Stimulated activated CD4-positive, alpha-beta T cell treated with anti-CD3 and anti-CD28 coated beads, TNF-alpha, amount 100 ng/mL, for 4 hours (primary cell): ENCODE data around the gene CCDC86.
A peak's percentile ranks its signal among the peaks of the same experiment; 100 is the strongest.
"Not testable (repeated sequence)": the region's sequence is repeated elsewhere in the genome, so short reads cannot be mapped to it uniquely, and the experiment has no call there.

Source experiments
- DNase-seq, 3 experiments: peaks; one replicate each; pipeline ENCODE4 v3.0.0-alpha.2; 2020; ENCODE audit warnings: low read depth in 3 of 3

Gene CCDC86, protein sequence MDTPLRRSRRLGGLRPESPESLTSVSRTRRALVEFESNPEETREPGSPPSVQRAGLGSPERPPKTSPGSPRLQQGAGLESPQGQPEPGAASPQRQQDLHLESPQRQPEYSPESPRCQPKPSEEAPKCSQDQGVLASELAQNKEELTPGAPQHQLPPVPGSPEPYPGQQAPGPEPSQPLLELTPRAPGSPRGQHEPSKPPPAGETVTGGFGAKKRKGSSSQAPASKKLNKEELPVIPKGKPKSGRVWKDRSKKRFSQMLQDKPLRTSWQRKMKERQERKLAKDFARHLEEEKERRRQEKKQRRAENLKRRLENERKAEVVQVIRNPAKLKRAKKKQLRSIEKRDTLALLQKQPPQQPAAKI

DNA sequence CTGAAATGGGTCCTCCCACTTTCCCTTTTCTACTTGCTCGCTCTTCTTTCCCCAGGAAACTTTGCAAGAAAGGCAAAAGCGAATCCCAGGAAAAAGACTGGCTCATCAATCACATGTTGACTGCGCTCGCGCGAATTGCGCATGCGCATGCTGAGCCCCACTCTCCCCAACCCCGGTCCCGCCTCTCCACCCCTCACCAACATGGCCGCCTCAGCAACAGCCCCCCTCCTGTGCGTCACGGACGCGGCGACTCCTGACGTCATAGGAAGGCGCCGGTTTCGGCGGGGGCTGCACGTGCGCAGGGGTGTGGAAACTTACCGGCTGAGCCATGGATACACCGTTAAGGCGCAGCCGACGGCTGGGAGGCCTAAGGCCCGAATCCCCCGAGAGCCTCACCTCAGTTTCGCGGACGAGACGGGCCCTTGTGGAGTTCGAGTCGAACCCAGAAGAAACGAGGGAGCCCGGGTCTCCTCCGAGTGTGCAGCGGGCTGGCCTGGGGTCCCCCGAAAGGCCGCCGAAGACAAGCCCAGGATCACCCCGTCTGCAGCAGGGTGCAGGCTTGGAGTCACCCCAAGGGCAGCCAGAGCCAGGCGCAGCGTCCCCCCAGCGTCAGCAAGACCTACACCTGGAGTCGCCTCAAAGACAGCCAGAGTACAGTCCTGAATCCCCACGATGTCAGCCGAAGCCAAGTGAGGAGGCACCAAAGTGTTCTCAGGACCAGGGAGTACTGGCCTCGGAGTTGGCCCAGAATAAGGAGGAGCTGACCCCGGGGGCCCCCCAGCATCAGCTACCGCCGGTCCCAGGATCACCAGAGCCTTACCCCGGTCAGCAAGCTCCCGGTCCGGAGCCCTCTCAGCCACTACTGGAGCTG lies at the start of gene CCDC86:
CCDC86 (plus strand) TSS at position 317 of the 871 bp plus-strand sequence; CDS start at position 329, 12 bp downstream.
- DNase-seq, result peak; percentile 97 to 99 (median 99)

GRCh38 chr11:60792521-60792920 lies 49.4 kb upstream of the CCDC86 start:
- DNase-seq, result no peak

GRCh38 chr11:60795291-60795690 lies 46.6 kb upstream of the CCDC86 start:
- no peak for DNase-seq

GRCh38 chr11:60797846-60798630 lies 43.9 kb upstream of the CCDC86 start:
- DNase-seq, result no peak

DNA sequence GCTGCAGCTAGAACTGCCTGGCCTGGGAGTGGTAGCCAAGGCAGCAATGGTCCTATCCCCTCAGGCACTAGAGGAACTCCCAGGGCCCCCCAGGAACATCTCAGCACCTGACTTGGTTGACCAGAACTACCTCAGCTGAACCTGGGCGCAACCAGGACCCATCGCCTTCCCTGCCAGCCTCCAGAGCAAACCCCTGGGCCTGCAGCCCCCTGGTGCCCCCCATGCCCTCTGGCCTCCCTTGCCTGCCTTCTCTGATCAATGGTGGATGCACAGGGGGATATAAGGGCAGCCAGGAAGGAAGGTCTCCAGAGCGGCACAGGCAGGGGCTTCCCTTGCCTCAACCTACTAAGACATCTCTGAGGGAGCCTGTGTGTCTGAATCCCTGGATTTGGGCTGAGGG lies 43.3 kb upstream of the CCDC86 start:
- DNase-seq, result no peak

- no peak for DNase-seq
Observed at GRCh38 chr11:60801194-60801593, 40.7 kb upstream of the CCDC86 start.

DNA sequence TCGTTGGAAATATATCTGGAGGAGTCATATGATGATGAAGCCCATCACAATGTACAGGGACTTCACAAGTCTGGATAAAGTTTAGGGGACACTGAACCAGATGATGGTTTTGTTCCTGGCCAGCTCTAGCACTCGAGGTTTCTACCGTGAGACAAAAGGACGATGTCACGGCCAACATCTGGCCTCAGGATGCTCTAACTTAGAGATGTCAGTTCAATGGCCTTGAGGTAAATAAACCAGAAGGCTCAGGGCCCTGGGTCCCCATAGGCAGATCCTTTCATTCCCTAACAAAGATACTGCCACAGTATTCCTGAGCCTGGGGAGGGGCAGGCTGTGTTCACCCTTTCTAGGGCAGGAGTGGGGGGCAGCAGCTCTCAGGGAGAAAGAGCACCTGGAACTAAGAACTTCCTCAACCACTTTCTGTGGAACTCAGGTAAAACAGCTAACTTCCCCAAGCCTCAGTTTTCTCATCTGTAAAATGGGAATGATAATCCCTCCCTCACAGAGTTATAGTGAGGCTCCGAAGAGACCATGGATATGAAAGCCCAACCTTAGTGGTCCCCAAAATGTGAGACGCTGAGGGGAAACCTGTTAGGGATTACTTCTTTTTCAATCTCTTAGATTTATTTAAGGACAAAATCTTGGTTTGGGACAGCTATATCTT lies 38.5 kb upstream of the CCDC86 start:
- no peak for DNase-seq

DNA sequence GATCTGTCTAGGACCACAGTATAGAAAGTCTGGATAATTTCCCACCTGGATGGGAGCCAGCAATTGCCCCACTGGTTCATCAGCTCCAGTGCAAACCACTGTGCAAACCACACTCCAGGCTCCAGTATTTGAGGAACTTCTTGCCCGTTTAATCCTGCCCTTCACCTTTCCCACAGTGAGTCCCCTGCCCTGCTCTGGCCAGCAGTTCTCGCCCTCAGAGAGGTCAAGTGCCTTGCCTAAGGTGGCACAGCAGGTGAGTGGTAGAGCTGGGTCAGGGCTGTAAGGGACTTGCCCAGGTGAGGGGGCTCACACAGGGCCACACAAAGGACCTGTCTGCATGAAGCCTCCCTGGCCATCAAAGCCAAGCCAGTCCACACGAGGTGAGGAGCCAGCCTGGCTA lies 32.7 kb upstream of the CCDC86 start:
- no peak for DNase-seq

DNA sequence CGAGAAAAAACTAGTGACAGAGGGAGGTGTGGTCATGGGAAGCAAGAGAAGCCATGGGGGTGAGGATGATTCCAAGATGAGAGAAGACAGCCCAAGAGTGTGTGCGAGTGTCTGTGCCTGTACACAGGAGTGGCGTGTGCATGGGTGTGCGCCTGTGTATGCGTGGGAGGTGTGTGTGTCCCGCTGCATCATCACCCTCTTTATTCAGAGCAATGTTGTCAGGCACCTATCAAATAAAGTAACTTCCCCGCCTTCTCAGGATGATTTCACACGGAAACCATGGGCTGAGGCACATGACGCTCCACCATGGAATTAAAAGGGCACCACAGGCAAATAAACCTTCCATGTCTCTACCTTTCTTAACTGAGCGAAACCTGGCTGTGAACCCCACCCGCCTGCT lies 32.2 kb upstream of the CCDC86 start:
- no peak for DNase-seq

- no peak for DNase-seq
Observed at GRCh38 chr11:60810151-60810550, 31.8 kb upstream of the CCDC86 start.

DNA sequence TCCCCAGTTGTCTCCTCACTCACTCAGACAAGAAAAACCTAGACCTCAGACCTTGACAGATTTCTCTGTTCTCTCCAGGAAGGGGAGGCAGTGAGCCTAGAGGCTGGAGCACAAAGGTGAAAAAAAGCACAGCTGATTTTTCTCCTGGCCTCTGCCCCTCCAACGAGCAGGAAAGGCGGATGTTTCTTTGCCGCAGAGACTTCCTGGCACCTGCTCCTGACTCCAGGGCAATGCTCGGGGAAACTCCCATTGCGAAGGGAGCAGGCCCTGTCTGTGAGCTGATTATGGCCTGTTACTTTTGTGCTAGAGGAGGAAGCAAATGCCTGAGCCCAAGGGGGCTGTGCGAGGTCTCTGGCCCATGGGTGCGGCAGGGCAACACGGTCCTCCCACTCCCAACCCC lies 31.3 kb upstream of the CCDC86 start:
- DNase-seq, result no peak

GRCh38 chr11:60813324-60813723 lies 28.6 kb upstream of the CCDC86 start:
- DNase-seq, result no peak

- no peak for DNase-seq
Observed at GRCh38 chr11:60814112-60814511, 27.8 kb upstream of the CCDC86 start.

- no peak for DNase-seq
Observed at GRCh38 chr11:60816590-60817157, 25.2 kb upstream of the CCDC86 start.

- DNase-seq, result no peak
Observed at GRCh38 chr11:60818057-60818456, 23.9 kb upstream of the CCDC86 start.

DNA sequence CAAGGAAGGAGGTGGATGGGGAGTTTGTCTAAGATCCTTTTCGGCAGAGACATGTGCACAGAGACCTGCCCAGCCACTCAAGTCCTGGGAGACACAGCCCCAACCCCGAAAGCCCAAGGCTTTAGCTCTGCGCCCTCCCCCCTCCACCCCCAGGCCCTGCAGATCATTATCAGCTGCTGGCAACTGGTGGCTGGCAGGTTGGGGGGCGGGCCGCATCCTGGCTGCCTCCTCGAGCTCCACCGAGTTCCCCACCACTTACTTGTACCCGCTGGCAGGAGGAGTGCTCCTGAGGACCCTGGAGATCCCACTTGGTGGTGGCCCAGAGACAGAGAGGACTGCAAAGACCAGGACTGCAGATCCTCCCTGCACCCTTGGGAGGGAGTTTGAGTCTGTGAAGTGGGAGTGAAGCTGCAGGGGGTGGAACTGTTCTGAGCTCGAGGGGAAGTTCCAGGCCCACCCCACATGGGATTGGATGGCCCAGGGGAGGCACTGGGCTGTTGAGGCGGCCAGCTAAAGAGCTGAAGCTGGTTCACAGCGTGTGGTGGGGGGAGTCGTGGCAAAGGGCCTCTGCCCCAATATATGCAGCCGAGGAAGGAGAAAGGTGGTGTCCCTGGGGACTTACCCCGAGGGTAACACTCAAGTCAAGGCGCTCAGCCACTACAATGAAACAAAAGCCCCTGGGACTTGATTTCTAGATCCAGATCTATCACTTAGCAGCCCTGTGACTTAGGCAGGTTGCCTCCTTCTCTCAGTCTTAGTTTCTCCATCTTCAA lies 19.9 kb upstream of the CCDC86 start:
- no peak for DNase-seq

- not testable (repeated sequence) for DNase-seq
Observed at GRCh38 chr11:60823745-60824306, 18.1 kb upstream of the CCDC86 start.

DNA sequence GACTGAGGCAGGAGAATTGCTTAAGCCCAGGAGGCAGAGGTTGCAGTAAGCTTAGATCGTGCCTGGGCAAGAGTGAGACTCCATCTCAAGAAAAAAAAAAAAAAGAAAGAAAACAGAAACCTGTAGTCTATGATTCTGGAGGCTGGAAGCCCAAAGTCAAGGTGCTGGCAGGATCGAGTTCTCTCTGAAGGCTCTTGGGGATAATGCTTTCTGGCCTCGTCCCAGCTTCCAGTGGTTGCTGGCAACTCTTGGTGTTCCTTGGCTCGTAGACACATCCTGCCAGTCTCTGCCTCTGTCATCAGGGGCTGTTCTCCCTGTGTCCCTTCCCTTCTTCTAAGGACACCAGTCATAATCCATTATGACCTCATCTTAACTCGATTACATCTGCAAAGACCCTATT lies 16.8 kb upstream of the CCDC86 start:
- no peak for DNase-seq

DNA sequence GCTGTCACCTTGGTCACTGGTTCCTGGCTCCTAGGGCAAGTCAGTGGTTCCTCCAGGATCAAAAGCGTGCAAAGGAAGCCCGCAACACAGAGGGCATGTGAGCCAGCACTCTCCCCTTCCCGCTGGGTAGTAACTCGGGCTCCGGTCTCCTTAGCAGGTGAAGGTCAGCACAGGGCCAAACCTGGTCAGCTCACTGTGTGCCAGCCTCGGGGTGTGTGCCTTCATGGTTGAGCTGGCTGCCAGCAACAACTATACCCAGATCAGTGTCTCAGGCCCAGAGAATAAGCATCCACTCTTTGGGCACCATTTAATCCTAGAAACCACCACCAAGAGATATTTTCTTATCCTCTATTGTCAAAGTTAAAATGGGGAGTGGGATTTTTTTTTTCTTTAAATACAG lies 16.1 kb upstream of the CCDC86 start:
- DNase-seq, result no peak

DNA sequence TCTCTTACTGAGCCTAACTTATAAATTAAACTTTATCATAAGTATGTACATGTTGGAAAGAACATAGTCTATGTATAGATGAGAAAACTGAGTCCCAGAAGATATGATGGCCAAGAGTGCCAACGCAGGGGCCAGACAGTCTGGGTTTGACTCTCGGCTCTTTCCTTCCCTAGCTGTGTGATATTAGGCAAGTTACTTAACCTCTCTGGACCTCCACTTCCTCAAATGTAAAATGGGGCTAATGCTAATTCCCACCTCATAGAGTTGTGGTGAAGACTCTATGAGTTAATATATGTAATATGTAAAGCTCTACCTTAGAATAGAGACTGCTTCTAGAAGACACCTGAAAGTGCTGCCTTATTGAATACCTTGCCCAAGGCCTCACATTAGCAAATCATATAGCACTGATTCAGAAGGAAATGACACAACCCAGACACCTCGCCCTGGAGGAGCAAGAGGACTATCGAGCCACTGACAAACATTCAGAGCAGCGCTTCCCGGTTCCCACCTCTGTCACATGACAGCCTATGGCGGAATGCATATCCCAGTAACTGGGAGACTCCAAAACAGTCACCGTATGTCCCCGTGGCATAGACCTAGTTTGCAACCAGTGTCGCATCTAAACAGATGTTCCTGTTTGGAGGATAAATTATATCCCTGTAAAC lies 11.3 kb upstream of the CCDC86 start:
- DNase-seq, result no peak
